Ovary (tissue), 9 donors: Measurements from ENCODE around the gene UTP18. TPM values are rescaled to one million over a fixed set of nuclear protein-coding genes. Genes with fewer than 3 reads are reported as not detected.

Experiments used
- DNase-seq, 5 donors: peaks; one replicate each; pipeline ENCODE4 v3.0.0-alpha.2; 2019 to 2020
- H3K27ac ChIP-seq, 2 donors: fragments of 200-600 bp; one replicate each; pipeline versions ENCODE4 v1.5.1 to v1.8.0; 2019 to 2022
- H3K27me3 ChIP-seq: fragments of 200-600 bp; one replicate; pipeline ENCODE4 v1.8.0; 2022
- H3K36me3 ChIP-seq: fragments of 200-600 bp; sonication (generic); one replicate; pipeline ENCODE4 v1.5.1; 2019
- H3K4me1 ChIP-seq: one replicate; pipeline ENCODE4 v1.8.1; 2013; ENCODE audit warnings: mild to moderate bottlenecking, moderate library complexity; ENCODE audit not compliant: insufficient read depth
- H3K4me3 ChIP-seq: fragments of 200-600 bp; sonication (generic); one replicate; pipeline ENCODE4 v1.5.1; 2017
- H3K9me3 ChIP-seq, 2 donors: fragments of 200-600 bp in 1 of 2; sonication (generic) in 1 of 2; one replicate each; pipeline versions ENCODE4 v1.5.1 to v1.8.1; 2013 to 2019; ENCODE audit warnings: mild to moderate bottlenecking in 1 of 2, moderate library complexity in 1 of 2
- CTCF ChIP-seq, 3 donors: fragments of 450-650 bp in 2 of 3; fragments of 200-600 bp in 1 of 3; IDR thresholded peaks; one replicate each; pipeline versions ENCODE4 v1.5.1 to v1.8.0; 2016 to 2022; ENCODE audit warnings: antibody characterized with exemption in 3 of 3, mild to moderate bottlenecking in 1 of 3
- EP300 ChIP-seq: sonication (generic); formaldehyde crosslinking; IDR thresholded peaks from one replicate; pipeline ENCODE4 v1.6.1; 2017; ENCODE audit warnings: antibody characterized with exemption
- POLR2A ChIP-seq: fragments of 450-650 bp; IDR thresholded peaks from one replicate; pipeline ENCODE4 v1.6.1; 2017; ENCODE audit warnings: antibody characterized with exemption, mild to moderate bottlenecking, moderate library complexity
- WGBS, 3 donors: extraction: QIAGEN DNeasy Blood & Tissue Kit in 1 of 3; methylation state at CpG; one replicate each; pipeline versions ENCODE4 v1.1.5 to v1.1.7; 2013 to 2017; 5-methylcytosine and 5-hydroxymethylcytosine counted together
- intact Hi-C, 4 donors: fragments of 100-400 bp; cut with DNase I; formaldehyde crosslinking; loops; one replicate each; pipeline versions ENCODE4 v1.11.0 to v1.15.1; 2022 to 2023
- polyA plus RNA-seq, 2 donors: library from polyadenylated mRNA; stranded (reverse); fragments of 200-250 nt in 1 of 2; fragments of 350-450 nt in 1 of 2; fragmentation: Illumina TruSeq in 1 of 2; extraction: RNeasy Lipid Tissue Mini Kit (QIAGEN cat#74804) in 1 of 2; gene quantifications; one replicate each; pipeline ENCODE4 v1.2.3, GENCODE V29; 2013 to 2014
- total RNA-seq, 7 donors: library from RNA; depleted of rRNA in 2 of 7; stranded (reverse); fragments of >200 nt in 2 of 7; fragmentation: NEBNext Ultra II Directional in 3 of 7; extraction: Animal tissue kit (Norgen Biotek cat#: 25700) in 3 of 7; gene quantifications; one replicate each; pipeline versions ENCODE4 v1.1.0 to v1.2.4, GENCODE V29; 2016 to 2023
- donor health status: DM: no; HTN: no; CAD: no; lungs with moderate emphysema.
- donor health status: DM: no; HTN: no; CAD: no.
- donor health status: Bipolar disorder and iron deficiency.
- donor health status: DM: yes; HTN: yes; CAD: no.
- donor health status: DM: no; HTN: no; CAD: no.
- donor health status: DM: yes; HTN: yes; CAD: no.

Gene UTP18
- total and polyA plus RNA-seq, 9 donors = 25.6 to 41.6 (median 32.3) TPM

DNA sequence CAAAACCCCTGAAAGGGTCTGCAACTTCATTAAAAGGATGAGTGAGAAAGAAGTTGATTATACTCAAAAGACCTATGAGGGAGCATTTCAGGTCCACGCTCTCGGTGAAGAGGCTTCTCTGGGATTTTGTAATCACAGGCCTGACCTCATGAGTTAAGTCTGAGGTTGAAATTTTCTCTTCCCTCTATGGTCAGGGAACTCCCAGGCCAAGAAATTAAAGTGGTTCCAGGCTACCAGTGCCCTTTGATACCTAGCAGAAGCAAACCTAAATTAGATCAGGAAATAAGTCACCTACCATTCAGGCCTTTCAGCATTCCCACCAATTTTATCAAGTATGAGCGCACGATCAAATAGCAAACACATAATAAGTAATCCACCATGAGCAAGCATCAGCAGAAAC, 28.3 kb upstream of the UTP18 start:
- DNase-seq = no peak
- H3K4me3 ChIP-seq = no peak overlapping the region
- TF ChIP-seq EP300 = no peak
- no peak for TF ChIP-seq CTCF (IDR thresholded peaks at IDR 0.05)
- TF ChIP-seq POLR2A = no peak
- 89 to 92% (median 89%) methylated on average over 4 of the region's 4 CpGs for WGBS, 3 donors
- H3K27me3 ChIP-seq = no peaks in the 10 kb centered on the region
- no peaks in the 10 kb centered on the region for H3K9me3 ChIP-seq
- H3K4me1 ChIP-seq = peaks cover 1% of the 10 kb centered on the region
- no peaks in the 10 kb centered on the region for H3K36me3 ChIP-seq
- H3K27ac ChIP-seq = no peak overlapping the region
- intact Hi-C loops = no loop called here

GRCh38 chr17:51234162-51234561, 26.2 kb upstream of the UTP18 start:
- Histone ChIP-seq H3K9me3 (no peaks in the 10 kb centered on the region), H3K27ac (no peak overlapping the region), H3K36me3 (no peaks in the 10 kb centered on the region), H3K27me3 (no peaks in the 10 kb centered on the region), H3K4me1 (peaks cover 1% of the 10 kb centered on the region), H3K4me3 (no peak overlapping the region)
- no peak for DNase-seq
- 81 to 97% (median 91%) methylated on average over 6 of the region's 6 CpGs for WGBS, 3 donors
- TF ChIP-seq CTCF (IDR thresholded peaks at IDR 0.05) = no peak
- TF ChIP-seq EP300 = no peak
- TF ChIP-seq POLR2A = no peak
- intact Hi-C loops = no loop called here

- Histone ChIP-seq H3K27me3 (no peaks in the 10 kb centered on the region), H3K4me1 (no peaks in the 10 kb centered on the region), H3K4me3 (no peak overlapping the region), H3K36me3 (no peaks in the 10 kb centered on the region), H3K9me3 (no peaks in the 10 kb centered on the region), H3K27ac (no peak overlapping the region)
- DNase-seq = no peak
- TF ChIP-seq CTCF (IDR thresholded peaks at IDR 0.05) = no peak
- TF ChIP-seq POLR2A = no peak
- no peak for TF ChIP-seq EP300
- 85 to 90% (median 86%) methylated on average over 6 of the region's 6 CpGs for WGBS, 3 donors
- intact Hi-C loops = no loop called here
These were observed 22.0 kb upstream of the UTP18 start for GRCh38 chr17:51238255-51238887.

- Histone ChIP-seq H3K27ac (no peak overlapping the region), H3K4me1 (no peaks in the 10 kb centered on the region), H3K36me3 (no peaks in the 10 kb centered on the region), H3K4me3 (no peak overlapping the region), H3K27me3 (no peaks in the 10 kb centered on the region), H3K9me3 (no peaks in the 10 kb centered on the region)
- intact Hi-C loops = loop anchor here in 1 of 4 donors (10.0 kb wide), 1 partner anchor 55 kb away; no protein-coding TSS in a partner anchor
- 66 to 77% (median 71%) methylated on average over 2 of the region's 2 CpGs for WGBS, 3 donors
- DNase-seq = no peak
- TF ChIP-seq CTCF (IDR thresholded peaks at IDR 0.05) (no peak), POLR2A (no peak), EP300 (no peak)
These were observed 20.1 kb upstream of the UTP18 start for GRCh38 chr17:51240275-51240674.
